HG02885 (cell line): ENCODE data around the gene TBXAS1.

Experiments used
- ATAC-seq: cut with Tn5 transposase; IDR thresholded peaks from one replicate; pipeline ENCODE4 v1.9.1; 2021; ENCODE audit warnings: mild to moderate bottlenecking; ENCODE audit not compliant: unreplicated experiment, poor library complexity

The TBXAS1 gene

GRCh38 chr7:140034421-140034820 is 205.4 kb downstream of the TBXAS1 start:
- no peak for ATAC-seq

- no peak for ATAC-seq
Observed at GRCh38 chr7:140035400-140036223, 206.5 kb downstream of the TBXAS1 start.

- peak; percentile 47 for ATAC-seq
Observed at GRCh38 chr7:140036224-140036962, 207.3 kb downstream of the TBXAS1 start.

DNA sequence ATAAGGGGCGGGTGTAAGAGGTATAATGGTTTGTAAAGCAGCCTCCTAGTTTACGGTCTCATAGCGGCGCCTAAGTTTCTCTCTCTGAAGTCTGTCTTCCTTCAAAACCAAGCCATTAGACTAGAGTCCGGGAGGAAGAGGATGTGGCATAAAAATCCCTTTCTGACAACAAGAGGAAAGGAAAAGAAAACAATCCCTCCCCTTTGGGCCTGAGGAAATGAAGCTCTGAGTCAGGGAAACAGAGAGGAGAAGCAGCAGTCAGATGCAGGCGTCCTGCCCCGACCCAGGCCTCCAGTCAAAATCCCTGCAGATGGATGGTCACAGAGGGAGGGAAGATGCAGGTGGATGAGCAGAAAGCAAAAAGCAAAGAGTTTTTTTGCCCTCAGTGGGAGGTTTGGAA is 210.0 kb downstream of the TBXAS1 start:
- no peak for ATAC-seq

DNA sequence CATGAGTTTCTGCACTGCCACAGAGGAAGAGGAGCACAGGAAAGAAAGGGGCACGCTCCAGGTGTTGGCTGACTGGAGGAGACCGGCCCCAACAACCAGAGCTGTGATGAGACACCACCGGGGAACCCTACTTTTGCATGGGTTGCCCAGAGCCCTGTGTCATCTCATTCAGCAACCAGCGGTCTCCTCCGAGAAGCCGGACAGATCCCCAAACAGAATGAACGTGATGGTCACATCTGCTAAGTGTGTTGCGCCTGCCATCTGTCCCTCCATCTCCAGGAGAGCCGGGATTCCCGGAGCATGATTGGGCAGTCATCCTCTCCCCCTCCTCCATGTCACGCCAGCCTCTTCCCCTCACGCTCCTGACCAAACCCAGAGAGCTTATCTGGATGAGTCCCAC is 210.8 kb downstream of the TBXAS1 start:
- ATAC-seq = no peak

GRCh38 chr7:140041659-140042385 is 212.8 kb downstream of the TBXAS1 start:
- ATAC-seq = no peak

- no peak for ATAC-seq
Observed at GRCh38 chr7:140042386-140042670, 213.3 kb downstream of the TBXAS1 start.

DNA sequence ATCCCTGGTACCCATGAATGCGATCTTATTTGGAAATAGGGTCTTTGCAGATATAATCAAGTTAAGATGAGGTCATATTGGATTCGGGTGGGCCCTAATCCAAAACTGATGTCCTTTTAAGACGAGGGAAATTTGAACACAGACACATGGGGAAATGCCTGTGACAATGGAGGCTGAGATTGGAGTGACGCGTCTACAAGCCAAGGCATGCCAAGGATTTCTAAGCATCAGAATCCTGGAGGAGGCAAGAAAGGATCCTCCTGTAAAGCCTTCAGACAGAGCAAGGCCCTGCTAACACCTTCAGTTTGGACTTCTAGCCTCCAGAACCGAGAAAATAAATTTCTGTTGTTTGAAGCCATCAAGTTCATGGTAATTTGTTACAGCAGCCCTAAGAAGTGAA is 215.2 kb downstream of the TBXAS1 start:
- ATAC-seq = no peak

- ATAC-seq = no peak
Observed at GRCh38 chr7:140045697-140046096, 216.6 kb downstream of the TBXAS1 start.

DNA sequence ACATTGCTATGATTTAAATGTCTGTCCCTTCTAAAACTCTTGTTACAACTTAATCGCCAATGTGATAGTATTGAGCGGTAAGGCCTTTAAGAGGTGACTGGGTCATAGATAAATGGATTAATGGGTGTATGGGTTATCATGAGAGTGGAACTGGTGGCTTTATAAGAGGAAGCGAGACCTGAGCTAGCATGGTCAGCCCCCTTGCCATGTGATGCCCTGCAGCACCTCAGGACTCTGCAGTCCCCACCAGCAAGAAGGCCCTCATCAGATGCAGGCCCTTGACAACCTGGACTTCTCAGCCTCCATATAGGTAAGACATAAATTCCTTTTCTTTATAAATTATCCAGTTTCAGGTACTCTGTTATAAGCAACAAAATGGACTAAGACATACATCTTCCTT is 218.1 kb downstream of the TBXAS1 start:
- no peak for ATAC-seq

- no peak for ATAC-seq
Observed at GRCh38 chr7:140048138-140048537, 219.1 kb downstream of the TBXAS1 start.

- ATAC-seq = no peak
Observed at GRCh38 chr7:140048989-140049338, 219.9 kb downstream of the TBXAS1 start.

DNA sequence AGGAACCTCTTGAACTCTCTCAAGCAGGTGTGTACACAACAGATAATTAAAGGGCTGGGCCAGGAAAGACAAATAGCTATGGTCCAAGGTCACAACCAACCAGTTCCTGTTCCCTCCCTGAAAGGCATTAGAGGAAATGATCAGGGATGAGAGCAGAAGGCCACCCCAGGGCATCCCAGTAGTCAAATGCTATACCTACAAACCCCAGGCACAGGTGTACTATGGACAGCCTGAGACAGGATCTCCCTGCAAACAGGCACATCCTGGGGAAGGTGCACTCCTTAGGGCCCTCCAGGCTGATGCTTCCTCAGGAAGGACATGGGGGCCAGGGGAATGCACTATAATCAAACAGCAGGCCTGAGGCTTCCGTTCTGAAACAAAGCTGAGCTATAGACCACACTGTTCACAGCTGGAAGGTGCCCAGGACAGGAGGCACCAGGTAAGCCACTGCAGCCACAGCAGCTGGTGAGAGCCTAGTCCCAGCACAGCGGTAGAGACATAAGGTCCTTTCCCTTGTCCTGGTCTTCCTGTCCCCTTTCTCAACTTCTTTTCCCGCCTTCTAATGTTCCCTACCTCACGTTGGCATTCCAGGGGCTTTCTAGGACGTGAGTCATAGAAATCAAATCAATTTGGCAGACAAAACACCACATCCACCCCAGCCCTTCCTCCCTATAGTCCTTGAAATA is 220.4 kb downstream of the TBXAS1 start:
- ATAC-seq = no peak

- ATAC-seq = no peak
Observed at GRCh38 chr7:140050100-140050499, 221.0 kb downstream of the TBXAS1 start.

- ATAC-seq = no peak
Observed at GRCh38 chr7:140051820-140052219, 222.8 kb downstream of the TBXAS1 start.

DNA sequence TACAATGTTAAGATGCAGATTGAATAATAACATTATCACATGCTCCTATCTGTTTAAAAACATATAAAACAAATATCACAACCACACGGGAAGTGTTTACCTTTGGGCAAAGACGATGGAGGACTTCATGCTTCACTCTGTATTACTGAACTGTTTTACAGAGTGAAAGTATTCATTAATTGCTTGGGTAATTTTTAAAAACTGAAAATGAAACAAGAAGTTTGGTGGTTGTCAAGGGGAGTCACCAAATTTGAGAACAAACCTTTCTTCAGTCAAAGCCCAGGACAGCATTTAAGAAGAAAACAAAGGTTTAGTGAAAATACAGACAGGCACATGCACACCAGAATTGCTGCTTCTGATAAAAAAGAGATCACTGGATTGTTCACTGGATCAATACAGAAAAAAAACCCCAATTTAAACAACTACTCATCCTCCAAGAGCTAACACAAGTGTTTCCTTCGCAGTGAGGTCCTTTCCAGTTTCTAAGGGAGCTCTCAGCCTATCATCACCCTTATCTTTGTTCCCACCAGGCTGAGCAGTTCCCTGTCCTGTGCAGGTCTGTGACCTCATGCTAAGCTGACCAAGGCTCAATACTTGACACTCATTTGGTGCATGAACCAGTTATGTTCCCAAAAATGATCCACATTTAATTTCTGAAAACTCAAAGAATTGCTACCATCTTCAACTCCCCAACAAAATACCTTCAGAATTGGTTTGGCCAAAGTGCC is 224.9 kb downstream of the TBXAS1 start:
- peak; percentile 87 for ATAC-seq

GRCh38 chr7:140054751-140055150 is 225.7 kb downstream of the TBXAS1 start:
- no peak for ATAC-seq

- ATAC-seq = no peak
Observed at GRCh38 chr7:140055833-140056232, 226.8 kb downstream of the TBXAS1 start.

DNA sequence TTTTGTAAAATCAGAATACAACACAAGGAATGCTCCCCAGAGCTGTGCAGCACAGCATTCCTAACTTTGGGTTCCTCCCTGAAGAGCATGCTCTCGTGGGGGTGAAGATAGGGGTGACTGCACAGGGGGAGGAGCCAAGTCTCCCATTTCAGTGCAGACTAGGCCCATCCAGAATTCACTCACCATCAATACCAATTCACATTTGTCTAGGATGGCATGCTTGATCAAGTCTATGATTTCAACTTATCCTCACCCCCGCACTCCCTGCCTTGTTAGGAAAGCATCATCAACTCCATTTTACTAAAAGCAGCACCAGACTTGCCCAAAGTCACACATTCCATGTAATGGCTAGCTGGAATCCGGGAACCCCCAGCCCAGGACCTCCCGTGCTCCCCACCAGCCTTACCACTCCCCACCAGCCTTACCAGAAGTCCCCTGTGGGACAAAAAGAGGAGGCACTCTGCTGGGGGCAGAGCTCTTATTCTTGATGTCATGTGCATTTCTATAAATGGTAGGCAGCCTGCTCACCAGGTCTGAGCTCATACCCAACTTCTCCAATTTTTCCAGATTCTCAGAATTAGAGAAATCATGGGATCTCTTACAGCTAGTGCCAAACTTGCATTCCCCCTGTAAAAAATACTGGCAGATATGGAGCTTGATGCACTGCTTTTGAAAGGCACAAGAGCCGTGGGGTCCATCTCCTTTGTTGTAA is 227.5 kb downstream of the TBXAS1 start:
- no peak for ATAC-seq

DNA sequence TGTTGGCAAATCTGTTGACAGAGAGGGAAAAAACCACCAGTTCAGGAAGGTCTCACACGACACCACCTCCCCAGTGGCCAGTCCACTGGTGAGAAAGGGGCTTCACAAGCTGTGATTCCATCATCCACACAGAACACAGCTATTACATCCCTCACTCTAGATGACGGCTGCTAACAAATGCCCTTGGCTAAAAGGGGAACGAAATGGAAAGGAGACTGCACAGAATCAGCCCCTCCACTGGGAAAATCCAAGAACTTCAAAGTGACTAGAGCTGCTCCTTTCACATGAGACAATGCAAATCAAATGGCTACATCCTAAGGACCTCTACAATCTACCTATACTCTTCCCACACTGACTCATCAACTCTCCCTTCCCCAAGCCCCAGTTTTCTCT is 228.1 kb downstream of the TBXAS1 start:
- no peak for ATAC-seq
